GM19043 (cell line): Measurements from ENCODE around the gene KLHL18.
"Not testable (repeated sequence)": the region's sequence is repeated elsewhere in the genome, so short reads cannot be mapped to it uniquely, and the experiment has no call there.

Experiments used
- ATAC-seq: cut with Tn5 transposase; IDR thresholded peaks from one replicate; pipeline ENCODE4 v1.9.1; 2021; ENCODE audit warnings: low read depth; ENCODE audit not compliant: unreplicated experiment

The KLHL18 gene

DNA sequence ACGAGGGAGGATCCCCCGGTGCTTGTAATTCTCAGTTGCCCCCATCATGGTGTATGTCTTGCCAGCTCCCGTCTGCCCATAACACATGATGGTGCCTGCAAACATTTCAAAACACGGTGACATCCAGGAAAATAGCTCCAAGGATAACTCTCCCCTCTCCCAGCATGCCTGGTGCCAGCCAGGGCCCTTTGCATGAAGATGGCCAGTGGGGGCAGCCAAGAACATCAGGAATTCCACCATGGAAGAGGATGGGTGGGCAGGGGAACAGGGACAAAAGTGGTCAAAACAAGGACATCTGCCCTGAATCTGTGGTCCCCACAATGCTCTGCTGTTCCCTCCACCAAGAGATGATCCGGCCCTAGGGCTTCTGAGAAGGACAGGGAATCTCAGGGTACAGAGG is 9.2 kb upstream of the KLHL18 start:
- ATAC-seq: no peak

DNA sequence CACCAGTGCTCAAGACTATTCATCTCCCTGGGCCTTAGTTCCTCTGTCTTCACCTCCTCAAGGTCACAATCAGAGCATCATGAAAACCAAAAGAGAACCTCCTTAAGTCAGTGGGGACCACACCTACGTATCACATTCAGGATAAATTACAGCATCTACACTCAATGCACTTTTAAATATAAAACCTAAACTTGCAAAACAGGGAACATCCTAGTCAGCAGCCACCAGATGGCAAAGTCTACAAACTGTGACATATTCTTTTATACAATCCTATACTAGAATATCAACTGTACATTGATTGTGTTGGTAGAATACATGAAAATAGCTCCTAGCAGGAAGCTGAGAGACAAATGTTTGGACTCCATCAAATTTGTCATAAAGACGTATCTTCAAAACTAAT is 8.1 kb upstream of the KLHL18 start:
- ATAC-seq: no peak

GRCh38 chr3:47276558-47276957 is 6.2 kb upstream of the KLHL18 start:
- ATAC-seq: no peak

DNA sequence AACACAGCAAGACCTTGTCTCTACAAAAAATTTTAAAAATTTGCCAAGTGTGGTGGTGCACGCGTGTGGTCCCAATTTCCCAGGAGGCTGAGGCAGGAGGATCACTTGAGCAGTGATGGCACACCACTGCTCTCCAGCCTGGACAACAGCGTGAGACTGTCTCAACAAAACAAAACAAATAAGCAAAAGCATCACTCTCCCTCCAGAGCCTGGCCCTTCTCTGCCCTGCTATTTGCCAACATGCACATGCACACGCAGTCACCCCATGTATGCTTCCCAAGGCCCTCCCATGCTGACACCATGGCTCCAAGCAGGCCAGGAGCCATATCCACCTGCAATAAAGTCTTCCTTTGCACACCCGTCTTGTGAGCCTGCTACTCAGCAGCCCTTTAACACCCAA is 2.2 kb upstream of the KLHL18 start:
- ATAC-seq: no peak

DNA sequence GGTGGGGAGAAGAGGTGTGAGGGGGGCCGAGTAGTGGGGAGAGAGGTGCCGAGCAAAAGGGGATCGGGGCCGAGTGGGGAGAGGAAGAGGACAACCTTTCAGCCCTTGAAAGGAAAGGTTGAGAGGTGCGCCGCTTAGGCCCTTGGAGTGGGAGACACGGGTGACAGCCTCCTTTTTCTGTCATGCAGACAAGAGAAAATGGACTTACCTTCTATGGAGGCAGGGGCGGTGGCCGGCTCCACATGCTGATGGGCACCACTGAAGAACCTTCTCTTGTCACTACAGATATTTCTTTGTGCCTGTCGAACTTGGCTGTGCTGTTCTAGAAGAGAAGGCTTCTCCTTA is 421 bp downstream of the KLHL18 start:
- no peak for ATAC-seq

GRCh38 chr3:47283591-47284364 is 1.0 kb downstream of the KLHL18 start:
- no peak for ATAC-seq

DNA sequence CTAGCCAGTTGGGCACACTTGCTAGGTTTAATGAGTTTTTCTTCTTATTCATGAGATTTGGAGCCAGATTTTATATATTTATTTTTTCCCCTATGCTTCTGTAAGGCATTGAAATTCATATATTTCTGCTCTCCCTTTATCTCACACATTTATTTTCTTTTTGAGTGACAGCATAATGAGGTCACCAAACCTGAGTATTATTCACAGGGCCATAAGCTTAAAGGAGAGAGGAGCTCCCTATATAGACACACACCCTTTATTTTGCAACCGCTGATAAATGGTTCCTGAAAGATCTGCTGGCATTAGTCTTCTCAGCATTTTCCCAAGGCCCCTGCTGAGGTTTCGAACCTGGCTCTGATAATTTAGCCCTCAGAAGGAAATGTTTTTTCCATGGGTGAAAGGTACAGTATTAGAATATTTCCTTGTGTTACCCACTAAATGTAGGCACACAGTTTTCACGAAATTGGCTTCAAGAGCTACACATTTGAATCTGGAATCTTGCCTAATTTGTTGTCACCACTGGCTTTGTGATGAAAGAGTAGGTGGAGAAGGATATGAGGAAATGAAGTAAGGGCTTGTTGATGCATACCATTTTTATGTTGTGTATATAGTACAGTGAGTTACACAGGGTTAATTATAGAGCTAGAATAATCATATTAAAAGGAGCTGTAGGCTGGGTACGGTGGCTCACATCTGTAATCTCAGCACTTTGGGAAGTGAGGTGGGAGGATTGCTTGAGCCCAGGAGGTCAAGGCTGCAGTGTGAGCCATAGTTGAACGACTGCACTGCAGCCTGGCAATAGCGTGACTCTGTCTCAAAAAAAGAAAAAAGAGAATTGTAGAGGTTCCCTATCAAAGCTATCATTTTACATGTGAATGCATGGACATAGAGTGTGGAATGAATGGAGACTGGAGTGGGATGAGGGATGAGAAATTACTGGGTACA is 6.5 kb downstream of the KLHL18 start:
- ATAC-seq: no peak

DNA sequence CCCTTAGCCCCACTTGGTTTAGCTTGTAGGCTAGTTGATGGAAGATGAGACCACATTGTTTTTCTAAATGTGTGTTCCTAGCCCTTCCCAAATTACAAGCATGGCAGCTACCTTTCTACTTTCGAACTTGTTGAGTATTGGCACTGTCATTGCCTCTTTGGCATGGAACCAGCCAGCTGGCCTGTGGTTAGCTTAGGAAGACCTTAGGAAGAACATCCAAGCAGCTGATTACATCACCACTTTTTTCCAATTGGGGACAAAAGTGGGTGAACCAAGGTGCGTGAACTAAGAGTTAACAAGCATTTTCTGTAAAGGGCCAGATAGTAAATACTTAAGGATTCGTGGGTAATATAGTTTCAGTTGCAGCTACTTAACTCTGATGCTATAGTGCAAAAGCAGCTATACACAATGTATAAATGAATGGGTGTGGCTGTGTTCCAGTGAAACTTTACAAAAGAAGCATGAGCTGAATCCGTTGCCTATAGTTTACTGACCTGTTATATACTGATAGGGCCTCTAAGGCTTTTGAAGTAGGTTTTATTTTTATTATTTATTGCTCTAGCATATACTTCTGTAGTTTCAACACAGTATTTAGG is 8.5 kb downstream of the KLHL18 start:
- peak; percentile 21 for ATAC-seq

- peak; percentile 67 for ATAC-seq
Measured at GRCh38 chr3:47291754-47292420, 9.1 kb downstream of the KLHL18 start.

- ATAC-seq: no peak
Measured at GRCh38 chr3:47293822-47294221, 11.1 kb downstream of the KLHL18 start.

DNA sequence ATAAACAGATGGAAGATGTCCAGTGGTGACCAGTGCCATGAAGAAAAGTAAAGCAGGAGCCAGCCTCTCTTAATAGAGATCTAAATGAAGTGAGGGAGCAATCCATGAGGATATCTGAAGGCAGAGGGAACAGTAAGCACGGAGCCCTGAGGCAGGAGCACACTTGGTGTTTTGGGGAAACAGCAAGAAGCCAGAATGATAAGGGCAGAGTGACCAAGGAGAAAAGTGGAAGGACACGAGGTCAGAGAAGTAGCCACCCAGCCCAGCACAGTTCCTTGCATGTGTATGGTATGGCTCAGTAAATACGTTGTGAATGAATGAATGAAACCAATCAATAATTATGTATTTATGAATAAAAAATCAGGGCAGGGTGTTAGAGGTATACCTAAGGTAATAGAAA is 11.6 kb downstream of the KLHL18 start:
- no peak for ATAC-seq

DNA sequence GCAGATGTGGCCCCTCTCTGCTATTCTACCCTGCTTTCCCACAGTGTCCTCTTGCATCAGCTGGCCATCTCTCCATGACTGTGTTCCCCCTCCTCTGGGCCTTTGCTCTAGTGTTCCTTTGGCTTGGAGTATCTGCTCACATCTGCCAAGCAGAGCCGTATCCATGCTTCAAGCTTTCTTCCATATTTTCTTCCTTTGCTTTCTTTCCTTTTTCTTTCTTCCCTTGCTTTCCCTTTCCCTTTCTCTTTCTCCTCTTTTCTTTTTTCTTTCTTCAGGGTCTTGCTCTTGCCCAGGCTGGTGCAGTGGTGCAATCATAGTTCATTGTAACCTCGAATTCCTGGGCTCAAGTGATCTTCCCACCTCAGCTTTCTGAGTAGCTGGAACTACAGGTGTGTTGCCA is 12.6 kb downstream of the KLHL18 start:
- no peak for ATAC-seq

DNA sequence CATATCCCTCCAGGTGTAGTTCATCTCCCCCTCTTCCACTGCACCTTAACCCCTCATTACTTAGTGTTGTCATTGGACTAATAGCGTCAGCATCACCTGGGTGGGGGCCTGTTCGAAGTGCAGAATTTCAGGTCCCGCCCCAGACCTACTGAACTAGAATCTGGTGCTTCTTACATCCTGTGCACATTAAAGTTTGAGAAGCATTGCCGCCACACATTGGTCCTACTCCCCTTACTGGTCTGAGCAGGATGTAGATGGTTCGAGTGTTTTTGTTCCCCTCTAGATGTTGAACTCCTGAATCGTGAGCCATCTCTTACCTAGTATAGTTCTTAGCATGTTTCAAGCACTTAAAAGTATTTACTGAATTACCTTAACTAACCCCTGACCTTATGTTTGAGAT is 13.2 kb downstream of the KLHL18 start:
- no peak for ATAC-seq

DNA sequence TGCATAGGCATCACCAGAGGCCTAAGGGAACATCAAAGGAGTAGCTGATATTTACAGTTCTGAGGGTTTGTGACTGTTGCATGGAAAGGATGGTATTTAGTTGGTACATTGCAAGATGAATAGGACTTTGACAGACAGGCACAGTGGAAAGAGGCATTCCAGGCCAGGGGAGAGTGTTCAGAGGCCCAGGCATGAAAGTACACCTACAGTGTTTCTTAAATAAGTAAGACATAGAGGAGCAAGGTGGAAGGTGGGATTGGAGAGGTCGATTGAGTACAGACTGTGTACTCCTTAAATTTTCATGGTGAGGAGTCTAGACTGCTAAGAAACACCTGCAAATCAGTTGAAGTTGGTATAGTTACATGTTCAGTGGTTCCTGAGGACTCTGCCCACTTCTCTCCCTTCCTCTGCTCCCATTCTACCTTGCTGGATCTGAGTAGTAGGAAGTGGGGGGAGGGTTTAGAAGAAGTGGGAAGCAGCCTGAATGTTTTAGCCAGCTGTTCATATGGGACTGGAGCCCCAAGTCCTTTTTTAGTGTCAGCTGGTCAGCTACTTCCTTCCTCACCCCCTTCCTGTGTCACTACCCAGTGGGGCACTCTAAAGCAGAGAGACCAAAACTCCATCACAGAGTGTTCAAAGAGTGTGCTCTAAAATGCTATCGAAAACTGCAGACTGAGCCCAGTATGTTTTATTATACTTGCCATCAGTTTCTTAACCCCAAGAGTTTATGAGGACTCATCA is 14.0 kb downstream of the KLHL18 start:
- no peak for ATAC-seq

GRCh38 chr3:47298439-47298838 is 15.7 kb downstream of the KLHL18 start:
- no peak for ATAC-seq

DNA sequence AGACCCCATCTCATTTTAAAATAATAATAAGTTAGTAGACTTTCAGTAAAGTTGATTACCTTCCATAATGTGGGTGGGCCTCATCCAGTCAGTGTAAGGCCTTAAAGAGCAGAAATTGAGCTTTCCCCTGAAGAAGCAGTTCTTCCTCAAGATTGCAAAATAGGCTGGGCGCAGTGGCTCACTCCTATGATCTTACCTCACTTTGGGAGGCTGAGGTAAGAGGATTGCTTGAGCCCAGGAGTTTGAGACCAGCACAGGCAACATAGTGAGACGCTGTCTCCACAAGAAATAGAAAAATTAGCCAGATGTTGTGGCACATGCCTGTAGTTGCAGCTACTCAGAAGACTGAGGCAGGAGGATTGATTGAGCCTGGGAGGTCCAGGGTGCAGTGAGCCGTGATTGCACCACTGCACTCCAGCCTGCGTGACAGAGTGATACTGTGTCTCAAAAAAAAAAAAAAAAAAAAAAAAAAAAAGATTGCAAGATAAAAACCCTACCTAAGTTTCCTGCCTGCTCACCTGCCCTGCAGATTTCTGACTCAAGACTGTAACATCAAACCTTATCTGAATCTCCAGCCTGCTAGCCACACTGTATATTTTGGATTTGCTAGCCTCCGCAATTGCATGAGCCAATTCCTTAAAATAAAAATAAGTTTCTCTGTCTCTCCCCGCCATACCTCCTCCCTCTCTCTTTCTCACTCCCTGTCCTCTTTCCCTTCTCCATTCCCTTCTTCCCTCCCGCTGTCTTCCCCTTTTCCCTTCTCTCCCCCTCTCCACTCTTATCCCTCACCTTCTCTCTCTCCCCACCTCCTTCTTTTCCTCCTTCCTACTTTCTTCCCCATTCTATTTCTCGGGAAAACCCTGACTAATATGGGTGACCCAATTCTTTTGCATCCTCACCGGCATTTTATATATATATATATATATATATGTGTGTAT is 16.9 kb downstream of the KLHL18 start:
- no peak for ATAC-seq

DNA sequence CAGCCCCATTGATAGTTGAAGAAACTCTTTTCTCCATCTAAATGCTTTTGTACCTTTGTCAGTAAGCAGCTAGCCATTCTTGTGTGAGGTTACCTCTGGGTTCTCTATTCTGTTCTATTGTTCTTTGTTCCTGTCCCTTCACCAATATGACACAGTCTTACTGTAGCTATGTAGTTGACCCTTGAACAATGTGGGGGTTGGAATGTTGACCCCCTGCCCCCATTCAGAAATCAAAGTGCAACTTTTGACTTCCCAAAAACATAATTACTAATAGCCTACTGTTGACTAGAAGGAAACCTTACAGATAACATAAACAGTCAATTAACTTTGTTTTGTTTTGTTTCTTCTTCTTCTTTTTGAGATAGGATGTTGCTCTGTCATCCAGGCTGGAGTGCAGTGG is 18.7 kb downstream of the KLHL18 start:
- no peak for ATAC-seq

DNA sequence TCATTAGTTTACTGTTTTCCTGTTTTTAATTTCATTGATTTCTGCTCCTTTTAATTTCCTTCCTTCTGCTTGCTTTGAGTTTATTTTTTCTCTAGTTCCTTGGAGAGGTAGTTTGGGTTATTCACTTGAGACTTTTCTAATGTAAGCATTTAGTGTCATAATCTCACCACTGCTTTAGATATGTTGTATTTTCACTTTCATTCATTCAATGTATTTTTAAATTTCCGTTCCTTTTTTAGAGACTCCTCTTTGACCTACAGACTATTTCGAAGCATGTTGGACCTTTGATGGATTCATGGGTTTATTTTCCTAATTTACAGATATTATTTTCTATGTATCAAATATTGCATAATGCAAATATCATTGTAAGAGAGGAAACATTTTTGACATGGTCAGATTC is 23.3 kb downstream of the KLHL18 start:
- ATAC-seq: no peak

DNA sequence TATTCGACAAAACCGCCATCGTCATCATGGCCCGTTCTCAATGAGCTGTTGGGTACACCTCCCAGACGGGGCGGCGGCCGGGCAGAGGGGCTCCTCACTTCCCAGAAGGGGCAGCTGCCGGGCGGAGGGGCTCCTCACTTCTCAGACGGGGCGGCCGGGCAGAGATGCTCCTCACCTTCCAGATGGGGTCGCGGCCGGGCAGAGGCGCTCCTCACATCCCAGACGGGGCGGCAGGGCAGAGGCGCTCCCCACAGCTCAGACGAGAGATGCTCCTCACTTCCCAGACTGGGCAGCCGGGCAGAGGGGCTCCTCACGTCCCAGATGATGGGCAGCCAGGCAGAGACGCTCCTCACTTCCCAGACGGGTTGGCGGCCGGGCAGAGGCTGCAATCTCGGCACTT is 26.5 kb downstream of the KLHL18 start:
- not testable (repeated sequence) for ATAC-seq
